Measurements from ENCODE around the gene BPIFB1. TPM values are rescaled to one million over a fixed set of nuclear protein-coding genes. Genes with fewer than 3 reads are reported as not detected.

The BPIFB1 gene
- total and polyA plus RNA-seq, 2 of the 13 experiments (the other 11 are each of a cell fraction or from before 2014, with no cell fraction given) = 0.82 to 4.4 TPM

- TF ChIP-seq ZNF614 (CRISPR knock-in tag; IDR thresholded peaks at IDR 0.05; ENCODE audit: borderline replicate concordance) (no peak), GMEB1 (CRISPR knock-in tag; IDR thresholded peaks at IDR 0.05; ENCODE audit: borderline replicate concordance) (no peak), ELF3 (CRISPR knock-in tag; IDR thresholded peaks at IDR 0.05) (no peak), BHLHE40 (IDR thresholded peaks at IDR 0.05; ENCODE audit: low read length) (no peak)
- TF ChIP-seq, protein P1, sequence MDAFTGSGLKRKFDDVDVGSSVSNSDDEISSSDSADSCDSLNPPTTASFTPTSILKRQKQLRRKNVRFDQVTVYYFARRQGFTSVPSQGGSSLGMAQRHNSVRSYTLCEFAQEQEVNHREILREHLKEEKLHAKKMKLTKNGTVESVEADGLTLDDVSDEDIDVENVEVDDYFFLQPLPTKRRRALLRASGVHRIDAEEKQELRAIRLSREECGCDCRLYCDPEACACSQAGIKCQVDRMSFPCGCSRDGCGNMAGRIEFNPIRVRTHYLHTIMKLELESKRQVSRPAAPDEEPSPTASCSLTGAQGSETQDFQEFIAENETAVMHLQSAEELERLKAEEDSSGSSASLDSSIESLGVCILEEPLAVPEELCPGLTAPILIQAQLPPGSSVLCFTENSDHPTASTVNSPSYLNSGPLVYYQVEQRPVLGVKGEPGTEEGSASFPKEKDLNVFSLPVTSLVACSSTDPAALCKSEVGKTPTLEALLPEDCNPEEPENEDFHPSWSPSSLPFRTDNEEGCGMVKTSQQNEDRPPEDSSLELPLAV (CRISPR knock-in tag; conservative IDR thresholded peaks at IDR 0.05; ENCODE audit: low read depth) = no peak
Measured at GRCh38 chr20:33239979-33240736, 42.9 kb upstream of the BPIFB1 start (continued).

DNA sequence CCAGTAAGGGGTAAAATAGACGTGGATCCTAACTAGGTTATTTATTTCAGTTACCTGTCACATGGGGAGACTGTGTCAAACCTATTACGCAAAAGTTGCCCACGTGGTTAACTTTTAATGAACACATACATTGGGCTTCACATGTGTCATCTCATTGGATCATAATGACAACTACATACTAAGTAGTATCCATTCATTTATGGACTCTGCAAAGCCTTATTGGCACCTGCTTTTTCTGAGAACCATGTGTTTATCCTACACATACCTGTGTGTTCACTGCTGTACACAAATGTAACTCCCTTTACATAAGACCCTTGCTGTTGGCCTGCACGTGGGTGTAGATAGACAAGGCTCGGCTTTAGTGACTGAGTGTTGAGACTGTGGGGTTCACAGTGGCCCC, 42.1 kb upstream of the BPIFB1 start:
- Histone ChIP-seq H4K20me1 (ENCODE audit: insufficient read depth, low read length) (no peaks in the 10 kb centered on the region), H3K27ac (ENCODE audit: extremely low read length, insufficient read depth, low read length) (no peak overlapping the region), H3K9me3 (ENCODE audit: low read length) (no peaks in the 10 kb centered on the region), H3K4me1 (ENCODE audit: insufficient read depth, low read length) (no peaks in the 10 kb centered on the region), H3K4me2 (ENCODE audit: low read depth, low read length) (no peak overlapping the region), H3K36me3 (replicated peaks in 1 of 2; ENCODE audit: control insufficient read depth in 1 of 2, insufficient read depth in 2 of 2, low read length in 2 of 2) (no peaks in the 10 kb centered on the region), H3K27me3 (ENCODE audit: control insufficient read depth in 1 of 2, insufficient read depth in 2 of 2, low read length in 2 of 2) (peaks cover 0 to 10% of the 10 kb centered on the region in 2 experiments; a peak in 3 of 5 replicates), H3K9ac (ENCODE audit: insufficient read depth, low read depth, low read length) (no peak overlapping the region), H3K79me2 (ENCODE audit: insufficient read depth, low read length) (no peaks in the 10 kb centered on the region), H2AFZ (ENCODE audit: low read length) (no peak overlapping the region), H3K4me3 (replicated peaks in 1 of 3; ENCODE audit: insufficient read depth in 1 of 3, low read depth in 2 of 3, low read length in 3 of 3) (no peak overlapping the region)
- TF ChIP-seq MLLT10 (CRISPR knock-in tag; IDR thresholded peaks at IDR 0.05) (no peak), TEAD2 (CRISPR knock-in tag; IDR thresholded peaks at IDR 0.05) (no peak), MEF2D (CRISPR knock-in tag; IDR thresholded peaks at IDR 0.05) (no peak), RFX1 (IDR thresholded peaks at IDR 0.05) (no peak)
- TF ChIP-seq, protein P2, sequence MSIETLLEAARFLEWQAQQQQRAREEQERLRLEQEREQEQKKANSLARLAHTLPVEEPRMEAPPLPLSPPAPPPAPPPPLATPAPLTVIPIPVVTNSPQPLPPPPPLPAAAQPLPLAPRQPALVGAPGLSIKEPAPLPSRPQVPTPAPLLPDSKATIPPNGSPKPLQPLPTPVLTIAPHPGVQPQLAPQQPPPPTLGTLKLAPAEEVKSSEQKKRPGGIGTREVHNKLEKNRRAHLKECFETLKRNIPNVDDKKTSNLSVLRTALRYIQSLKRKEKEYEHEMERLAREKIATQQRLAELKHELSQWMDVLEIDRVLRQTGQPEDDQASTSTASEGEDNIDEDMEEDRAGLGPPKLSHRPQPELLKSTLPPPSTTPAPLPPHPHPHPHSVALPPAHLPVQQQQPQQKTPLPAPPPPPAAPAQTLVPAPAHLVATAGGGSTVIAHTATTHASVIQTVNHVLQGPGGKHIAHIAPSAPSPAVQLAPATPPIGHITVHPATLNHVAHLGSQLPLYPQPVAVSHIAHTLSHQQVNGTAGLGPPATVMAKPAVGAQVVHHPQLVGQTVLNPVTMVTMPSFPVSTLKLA (IDR thresholded peaks at IDR 0.05) = peak; percentile 97
- POLR2A ChIA-PET = no interaction called here
- BruUV-seq (replicated peaks) = no TSS peak
- WGBS (ENCODE audit: low lambda C conversion rate) = 10% methylated on average over 5 of the region's 5 CpGs
- DNase-seq (ENCODE audit: low spot score) (no peak), ATAC-seq (no peak), FAIRE-seq (no peak)
- in situ Hi-C loops (cut with HindIII; ENCODE audit: extremely low pct_ligation_motif_present, low pct_unique_long_range_greater_than_20kb) = no loop called here
- intact Hi-C loops (cut with micrococcal nuclease; ENCODE audit: unreplicated experiment) = no loop called here
- CTCF ChIA-PET (ENCODE audit: low intra/inter-chr PET ratio, low total read pairs) = no interaction called here

All from HepG2 (cell line).